C1 segment of cervical spinal cord (tissue), 14 donors: ENCODE results near the gene MYBPH.

Experiments
- DNase-seq, 14 donors: peaks; one replicate each; lab custom pipeline; 2025; lab: John Stamatoyannopoulos, UW

Gene MYBPH

GRCh38 chr1:203166192-203166940 lies 9.3 kb downstream of the MYBPH start:
- DNase-seq: peak in 1 of 14 donors; percentile 45

GRCh38 chr1:203165800-203166161 lies 9.8 kb downstream of the MYBPH start:
- DNase-seq: no peak

- DNase-seq: no peak
Observed at GRCh38 chr1:203165101-203165799, 10.4 kb downstream of the MYBPH start.

- peak in 3 of 14 donors; percentile 21 to 56 (median 25) for DNase-seq
Observed at GRCh38 chr1:203163891-203164635, 11.6 kb downstream of the MYBPH start.

GRCh38 chr1:203162403-203162802 lies 13.2 kb downstream of the MYBPH start:
- no peak for DNase-seq

GRCh38 chr1:203161703-203162102 lies 13.9 kb downstream of the MYBPH start:
- no peak for DNase-seq

- DNase-seq: no peak
Observed at GRCh38 chr1:203161175-203161574, 14.5 kb downstream of the MYBPH start.

GRCh38 chr1:203159844-203160243 lies 15.8 kb downstream of the MYBPH start:
- peak in 2 of 14 donors; percentile 33 to 38 for DNase-seq

GRCh38 chr1:203158960-203159665 lies 16.5 kb downstream of the MYBPH start:
- no peak for DNase-seq

GRCh38 chr1:203158423-203158822 lies 17.2 kb downstream of the MYBPH start:
- no peak for DNase-seq

- DNase-seq: no peak
Observed at GRCh38 chr1:203156280-203156679, 19.3 kb downstream of the MYBPH start.

- DNase-seq: no peak
Observed at GRCh38 chr1:203153989-203154821, 21.4 kb downstream of the MYBPH start.

- peak in 6 of 14 donors; percentile 24 to 39 (median 36) for DNase-seq
Observed at GRCh38 chr1:203153051-203153988, 22.3 kb downstream of the MYBPH start.

- DNase-seq: peak in 1 of 14 donors; percentile 34
Observed at GRCh38 chr1:203152158-203153034, 23.2 kb downstream of the MYBPH start.

GRCh38 chr1:203151362-203152157 lies 24.1 kb downstream of the MYBPH start:
- no peak for DNase-seq

- no peak for DNase-seq
Observed at GRCh38 chr1:203150511-203151297, 24.9 kb downstream of the MYBPH start.
